ENCODE results near the gene RAB34. TPM values are rescaled to one million over a fixed set of nuclear protein-coding genes. Genes with fewer than 3 reads are reported as not detected.

The RAB34 gene, protein sequence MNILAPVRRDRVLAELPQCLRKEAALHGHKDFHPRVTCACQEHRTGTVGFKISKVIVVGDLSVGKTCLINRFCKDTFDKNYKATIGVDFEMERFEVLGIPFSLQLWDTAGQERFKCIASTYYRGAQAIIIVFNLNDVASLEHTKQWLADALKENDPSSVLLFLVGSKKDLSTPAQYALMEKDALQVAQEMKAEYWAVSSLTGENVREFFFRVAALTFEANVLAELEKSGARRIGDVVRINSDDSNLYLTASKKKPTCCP
- total RNA-seq: 10 to 100 TPM in 2 of 3 donors, 1 to 10 TPM in 1; 6.5 to 74.4 (median 19.3) TPM
- long read RNA-seq, donor 1, transcript RAB34-203 (10 exons, 1,597 nt): minor isoform, 5 of 159 reads
- long read RNA-seq, donor 1, transcript RAB34-210 (11 exons, 863 nt): minor isoform, 6 of 159 reads
- long read RNA-seq, donor 1, transcript RAB34-204 (10 exons, 1,766 nt): major isoform, 38 of 159 reads
- long read RNA-seq, donor 1, transcript RAB34-201 (11 exons, 1,592 nt): minor isoform, 37 of 159 reads
- long read RNA-seq, donor 1, partial matches to known transcripts: 20 of 159 reads
- long read RNA-seq, donor 1, other reads (novel, unspliced or antisense): 50 of 159 reads
- long read RNA-seq, donor 2, transcript RAB34-204 (10 exons, 1,766 nt): major isoform, 7 of 24 reads
- long read RNA-seq, donor 2, transcript RAB34-201 (11 exons, 1,592 nt): minor isoform, 5 of 24 reads
- long read RNA-seq, donor 2, partial matches to known transcripts: 0 of 24 reads
- long read RNA-seq, donor 2, other reads (novel, unspliced or antisense): 6 of 24 reads

DNA sequence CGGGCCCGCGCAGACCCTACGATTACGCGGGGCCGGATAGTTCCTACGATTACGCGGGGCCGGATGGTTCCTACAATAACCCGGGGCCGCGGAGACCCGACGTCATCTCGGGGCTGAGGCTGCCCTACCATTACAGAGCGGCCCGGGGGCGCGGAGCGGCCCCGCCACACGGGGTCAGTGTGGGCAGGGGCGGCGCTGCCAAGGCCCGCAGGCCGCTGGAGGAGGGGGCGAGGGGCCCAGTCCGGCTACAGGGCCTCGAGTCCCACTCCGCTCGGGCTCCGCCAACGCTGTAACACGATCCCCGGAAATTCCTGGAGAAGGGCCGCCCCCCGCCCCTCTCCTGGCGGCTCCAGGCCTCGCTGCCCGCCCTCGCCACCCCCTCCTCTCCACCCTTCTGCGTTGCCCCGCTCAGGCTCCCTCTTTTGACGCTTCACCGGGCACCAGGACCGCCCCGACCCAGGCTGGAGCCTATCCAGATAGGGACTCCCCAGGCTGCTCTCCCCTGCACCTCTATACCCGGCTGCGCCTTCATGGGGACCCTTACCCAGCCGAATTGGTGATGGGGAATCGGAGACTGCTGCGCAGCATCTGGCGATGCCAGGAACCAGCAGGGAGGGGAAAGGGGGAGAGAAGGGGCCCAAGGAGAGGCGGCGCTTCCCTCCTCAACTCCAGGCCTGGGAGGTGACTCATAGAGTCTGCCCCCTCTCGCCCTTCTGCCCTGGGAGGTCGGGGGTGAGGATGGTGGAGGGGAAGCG lies at the start of gene RAB34:
Gene RAB34, minus strand, starts transcription at position 291 of the 755 bp plus-strand sequence. CDS start 602 bp downstream, outside the sequence.
- ATAC-seq: no peak
- peaks cover 3% of the 10 kb centered on the region for H3K36me3 ChIP-seq (ENCODE audit: low read depth)
- H3K4me3 ChIP-seq: peak within 1 kb of the TSS; percentile 24
- H3K9me3 ChIP-seq: no peaks in the 10 kb centered on the region
- peaks cover 31% of the 10 kb centered on the region for H3K4me1 ChIP-seq (ENCODE audit: low read depth)
- TF ChIP-seq, protein P1, sequence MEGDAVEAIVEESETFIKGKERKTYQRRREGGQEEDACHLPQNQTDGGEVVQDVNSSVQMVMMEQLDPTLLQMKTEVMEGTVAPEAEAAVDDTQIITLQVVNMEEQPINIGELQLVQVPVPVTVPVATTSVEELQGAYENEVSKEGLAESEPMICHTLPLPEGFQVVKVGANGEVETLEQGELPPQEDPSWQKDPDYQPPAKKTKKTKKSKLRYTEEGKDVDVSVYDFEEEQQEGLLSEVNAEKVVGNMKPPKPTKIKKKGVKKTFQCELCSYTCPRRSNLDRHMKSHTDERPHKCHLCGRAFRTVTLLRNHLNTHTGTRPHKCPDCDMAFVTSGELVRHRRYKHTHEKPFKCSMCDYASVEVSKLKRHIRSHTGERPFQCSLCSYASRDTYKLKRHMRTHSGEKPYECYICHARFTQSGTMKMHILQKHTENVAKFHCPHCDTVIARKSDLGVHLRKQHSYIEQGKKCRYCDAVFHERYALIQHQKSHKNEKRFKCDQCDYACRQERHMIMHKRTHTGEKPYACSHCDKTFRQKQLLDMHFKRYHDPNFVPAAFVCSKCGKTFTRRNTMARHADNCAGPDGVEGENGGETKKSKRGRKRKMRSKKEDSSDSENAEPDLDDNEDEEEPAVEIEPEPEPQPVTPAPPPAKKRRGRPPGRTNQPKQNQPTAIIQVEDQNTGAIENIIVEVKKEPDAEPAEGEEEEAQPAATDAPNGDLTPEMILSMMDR (IDR thresholded peaks at IDR 0.05): no peak
- intact Hi-C loops (cut with DNase I, micrococcal nuclease): no loop called here
- DNase-seq: peak; percentile 50 to 79 (median 70)

DNA sequence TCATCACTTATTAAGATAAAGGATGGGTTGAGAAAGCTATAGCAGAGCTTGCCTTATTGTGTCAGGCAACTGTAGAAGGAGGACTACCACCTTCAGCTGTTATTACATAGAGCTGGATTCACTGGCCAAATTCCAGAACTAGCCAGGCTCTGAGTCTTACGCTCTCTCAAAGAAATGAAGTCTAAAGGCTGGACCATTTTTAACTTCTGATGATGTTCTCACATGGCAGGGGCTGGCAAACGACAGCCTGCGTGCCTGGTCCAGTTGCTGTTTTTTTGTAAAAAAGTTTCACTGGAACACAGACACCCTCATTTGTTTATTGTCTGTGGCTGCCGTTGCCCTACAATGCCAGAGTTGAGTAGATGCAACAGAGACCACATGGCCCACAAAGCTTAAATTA lies 47.4 kb upstream of the RAB34 start:
- Histone ChIP-seq H3K36me3 (ENCODE audit: low read depth) (no peaks in the 10 kb centered on the region), H3K4me3 (no peak overlapping the region), H3K4me1 (ENCODE audit: low read depth) (peaks cover 9% of the 10 kb centered on the region), H3K9me3 (no peaks in the 10 kb centered on the region)
- intact Hi-C loops (cut with DNase I, micrococcal nuclease): no loop called here
- TF ChIP-seq, protein P1 (IDR thresholded peaks at IDR 0.05): no peak
- ATAC-seq: no peak
- DNase-seq: no peak

DNA sequence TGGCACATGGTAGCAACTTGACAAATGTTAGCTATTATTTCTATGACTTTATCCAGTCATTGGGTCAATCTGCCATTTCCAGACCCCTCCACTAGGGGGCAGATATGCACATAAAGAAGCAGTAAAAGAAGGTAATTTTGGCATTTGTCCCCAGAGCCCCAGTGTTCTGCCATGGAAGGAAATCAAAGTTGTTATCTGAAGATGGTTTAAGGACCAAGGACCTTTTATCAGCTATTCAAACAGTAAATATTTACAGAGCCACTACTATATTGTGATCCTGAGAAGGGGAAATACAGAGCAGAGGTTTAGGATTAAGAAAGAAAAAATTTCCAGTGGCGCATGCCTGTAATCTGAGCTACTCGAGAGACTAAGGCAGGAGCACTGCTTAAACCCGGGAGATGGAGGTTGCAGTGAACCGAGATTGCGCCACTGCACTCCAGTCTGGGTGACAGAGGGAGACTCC lies 46.2 kb upstream of the RAB34 start:
- intact Hi-C loops (cut with DNase I, micrococcal nuclease): no loop called here
- no peaks in the 10 kb centered on the region for H3K36me3 ChIP-seq (ENCODE audit: low read depth)

DNA sequence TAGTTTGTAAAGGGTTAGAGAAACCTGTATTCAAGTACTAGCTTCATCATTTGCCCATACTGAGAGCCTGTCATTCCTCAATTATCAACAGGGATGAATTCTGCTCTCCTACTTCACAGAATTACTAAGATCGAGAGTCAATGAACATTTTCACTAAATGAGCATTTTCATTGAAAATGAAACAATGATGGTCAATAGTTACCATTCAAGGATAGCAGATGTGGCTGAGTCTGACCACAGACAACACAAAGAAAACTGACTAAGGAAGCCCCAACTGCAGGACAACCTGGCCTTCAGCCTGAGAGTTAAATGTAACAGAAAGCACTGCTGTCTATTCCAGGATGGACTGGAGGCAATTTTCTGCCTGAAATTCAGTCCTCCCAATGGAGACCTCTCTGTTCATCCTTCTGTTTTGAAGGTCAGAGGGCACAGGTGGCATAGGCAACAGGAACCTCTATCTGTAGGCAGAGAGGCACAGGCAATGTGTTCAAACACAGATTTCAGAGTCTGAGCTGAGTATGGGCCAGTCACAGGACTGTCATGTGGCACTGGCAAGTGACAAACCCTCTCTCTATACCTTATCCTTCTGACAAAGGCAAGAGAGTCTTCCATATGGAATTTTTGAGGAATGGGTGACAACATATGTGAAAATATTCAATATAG lies 45.6 kb upstream of the RAB34 start:
- ATAC-seq (peak; percentile 5), DNase-seq (no peak)
- intact Hi-C loops (cut with DNase I, micrococcal nuclease): no loop called here
- TF ChIP-seq, protein P1 (IDR thresholded peaks at IDR 0.05): no peak
- Histone ChIP-seq H3K4me3 (no peak overlapping the region), H3K4me1 (ENCODE audit: low read depth) (peaks cover 9% of the 10 kb centered on the region), H3K36me3 (ENCODE audit: low read depth) (no peaks in the 10 kb centered on the region), H3K9me3 (no peaks in the 10 kb centered on the region)

More for the DNA sequence above, 46.2 kb upstream of the RAB34 start:
- Histone ChIP-seq H3K9me3 (no peaks in the 10 kb centered on the region), H3K4me1 (ENCODE audit: low read depth) (peaks cover 9% of the 10 kb centered on the region), H3K4me3 (no peak overlapping the region)
- DNase-seq (peak in 1 of 3 donors; percentile 94), ATAC-seq (peak; percentile 82)
- TF ChIP-seq, protein P1 (IDR thresholded peaks at IDR 0.05): peak; percentile 82
